GM21360 (cell line): Measurements from ENCODE around the gene USP46.

Source experiments
- ATAC-seq: cut with Tn5 transposase; IDR thresholded peaks from one replicate; pipeline ENCODE4 v1.9.1; 2021; ENCODE audit warnings: mild to moderate bottlenecking, moderate library complexity; ENCODE audit not compliant: unreplicated experiment

Gene USP46

DNA sequence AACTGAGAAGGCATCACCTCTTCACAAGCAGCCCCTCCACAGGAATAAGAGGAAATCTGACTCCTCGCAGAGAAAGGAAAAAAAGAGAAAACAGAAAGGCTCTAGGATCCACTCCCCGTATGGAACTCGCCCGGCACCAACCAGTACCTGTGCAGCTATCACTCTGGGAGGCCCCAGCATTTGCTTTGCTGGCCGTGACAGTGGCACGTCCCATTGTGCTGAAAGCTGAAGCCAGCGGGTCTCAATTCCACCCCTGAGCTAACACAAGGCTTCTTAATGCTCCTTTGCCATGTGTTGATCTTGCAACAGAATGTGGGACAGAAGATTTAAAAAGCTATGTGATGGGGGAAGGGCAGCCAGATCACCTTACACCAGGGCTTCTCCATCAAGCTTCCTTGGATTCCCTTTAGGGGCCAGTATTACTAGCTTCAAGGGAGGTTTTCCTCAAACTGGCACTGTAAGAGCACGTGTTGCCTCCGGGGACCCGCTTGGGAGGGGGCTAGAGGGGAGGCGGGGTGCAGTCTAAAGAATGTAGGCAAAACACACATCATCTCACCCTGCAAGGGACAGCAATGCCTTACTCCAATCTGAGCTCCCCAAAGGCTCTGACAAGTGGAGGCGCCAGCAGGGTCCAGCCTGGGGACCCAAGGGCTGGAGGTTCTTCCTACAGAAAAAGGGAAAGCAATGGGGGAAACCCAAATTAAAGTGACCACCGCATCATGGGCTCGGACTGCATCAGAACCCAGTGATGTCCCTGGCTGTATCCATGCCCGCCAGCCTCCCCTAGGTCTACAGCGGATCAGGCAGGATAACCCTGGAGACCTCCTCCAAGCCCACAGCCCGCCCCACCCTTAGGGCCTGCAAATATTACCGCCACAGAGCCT is 1.2 kb downstream of the USP46 start:
- ATAC-seq, result no peak

- ATAC-seq, result no peak
Measured at GRCh38 chr4:52657292-52657617, 1.8 kb downstream of the USP46 start.

DNA sequence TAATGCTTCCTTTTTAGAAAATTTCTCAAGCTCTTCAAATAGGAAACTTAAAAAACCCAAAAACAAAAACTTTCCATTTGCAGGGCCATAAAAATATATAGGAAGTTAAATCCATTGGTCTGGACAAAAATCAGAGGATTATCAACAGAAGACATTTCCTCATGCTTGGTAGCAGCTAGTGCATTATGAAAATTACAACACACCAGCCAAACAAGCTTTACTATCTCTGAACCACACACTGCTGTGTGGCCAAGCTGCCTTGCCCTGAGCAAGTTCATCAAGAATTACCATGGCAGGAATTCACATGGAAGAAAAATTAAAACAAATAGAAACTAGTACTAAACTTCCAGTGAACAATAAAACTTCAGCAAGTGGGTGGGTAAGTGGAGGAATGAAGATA is 3.6 kb downstream of the USP46 start:
- ATAC-seq, result no peak

DNA sequence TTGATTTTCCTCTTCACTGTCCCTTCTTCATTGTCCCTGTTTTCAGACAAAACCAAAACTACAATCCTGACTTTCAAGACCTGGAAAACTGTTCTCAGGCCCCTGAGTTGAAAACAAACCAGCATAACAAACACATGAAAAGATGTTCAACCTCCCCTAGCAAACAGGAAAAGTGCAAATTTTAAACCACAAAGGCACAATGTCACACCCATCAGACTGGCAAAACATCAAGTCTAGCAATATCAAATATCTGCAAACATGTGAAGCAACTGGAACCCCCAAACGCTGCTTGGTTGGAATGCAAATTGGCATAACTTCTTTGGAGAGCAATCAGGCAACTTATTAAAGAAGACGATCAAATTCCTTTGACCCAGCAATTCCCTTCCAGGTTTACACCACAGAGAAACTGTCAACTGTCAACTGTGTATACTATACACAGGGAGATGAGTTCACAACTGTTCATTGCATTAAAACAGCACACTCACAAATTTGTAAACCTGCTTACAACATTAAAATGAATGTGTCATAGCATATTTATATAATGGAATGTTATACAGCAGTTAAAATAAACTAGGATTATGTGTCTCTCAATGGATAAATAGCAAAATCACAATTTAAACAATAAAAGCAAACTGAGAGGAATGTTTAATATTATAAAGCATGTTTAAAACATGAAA is 7.0 kb downstream of the USP46 start:
- ATAC-seq, result no peak

DNA sequence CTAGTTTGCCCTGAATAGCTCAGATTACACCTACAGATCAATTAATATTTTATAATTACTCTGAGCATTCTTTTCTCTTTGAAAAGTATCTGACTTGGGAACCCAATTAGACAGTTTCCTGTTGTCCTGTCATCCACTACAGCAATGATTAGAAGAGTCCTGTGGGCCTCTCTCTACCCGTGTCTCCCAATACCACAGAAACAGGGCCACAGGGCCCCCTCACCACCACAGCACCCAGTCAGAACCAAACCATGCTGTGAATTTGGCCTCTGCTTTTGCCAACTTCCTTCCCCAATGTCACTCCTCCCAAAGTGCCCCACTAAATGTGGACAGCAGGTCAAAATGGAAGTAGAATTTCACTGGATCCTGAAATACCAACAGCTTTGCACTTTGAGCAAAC is 10.3 kb downstream of the USP46 start:
- ATAC-seq, result no peak

- ATAC-seq, result no peak
Measured at GRCh38 chr4:52646741-52647140, 12.4 kb downstream of the USP46 start.

DNA sequence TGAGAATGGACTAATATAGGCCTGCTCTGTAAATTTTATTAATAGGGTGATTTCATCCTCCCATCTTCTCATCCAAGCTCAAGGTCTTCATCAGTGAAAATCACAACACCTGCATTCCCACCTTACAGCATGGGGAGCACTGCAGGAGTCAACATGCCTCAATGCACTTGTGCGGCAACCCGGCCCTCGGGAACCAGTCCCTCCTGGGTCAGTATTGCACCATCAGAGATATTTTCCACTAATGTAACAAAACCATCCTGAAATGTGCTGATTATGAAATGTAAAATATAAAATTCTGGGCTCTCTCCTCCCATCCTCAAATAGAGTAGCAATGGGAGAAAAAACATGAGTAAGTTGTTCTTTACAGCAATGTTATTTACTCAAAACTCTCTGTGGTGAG is 13.0 kb downstream of the USP46 start:
- ATAC-seq, result no peak

GRCh38 chr4:52645300-52645699 is 13.8 kb downstream of the USP46 start:
- no peak for ATAC-seq

GRCh38 chr4:52643785-52644244 is 15.3 kb downstream of the USP46 start:
- no peak for ATAC-seq

GRCh38 chr4:52643190-52643589 is 15.9 kb downstream of the USP46 start:
- no peak for ATAC-seq

DNA sequence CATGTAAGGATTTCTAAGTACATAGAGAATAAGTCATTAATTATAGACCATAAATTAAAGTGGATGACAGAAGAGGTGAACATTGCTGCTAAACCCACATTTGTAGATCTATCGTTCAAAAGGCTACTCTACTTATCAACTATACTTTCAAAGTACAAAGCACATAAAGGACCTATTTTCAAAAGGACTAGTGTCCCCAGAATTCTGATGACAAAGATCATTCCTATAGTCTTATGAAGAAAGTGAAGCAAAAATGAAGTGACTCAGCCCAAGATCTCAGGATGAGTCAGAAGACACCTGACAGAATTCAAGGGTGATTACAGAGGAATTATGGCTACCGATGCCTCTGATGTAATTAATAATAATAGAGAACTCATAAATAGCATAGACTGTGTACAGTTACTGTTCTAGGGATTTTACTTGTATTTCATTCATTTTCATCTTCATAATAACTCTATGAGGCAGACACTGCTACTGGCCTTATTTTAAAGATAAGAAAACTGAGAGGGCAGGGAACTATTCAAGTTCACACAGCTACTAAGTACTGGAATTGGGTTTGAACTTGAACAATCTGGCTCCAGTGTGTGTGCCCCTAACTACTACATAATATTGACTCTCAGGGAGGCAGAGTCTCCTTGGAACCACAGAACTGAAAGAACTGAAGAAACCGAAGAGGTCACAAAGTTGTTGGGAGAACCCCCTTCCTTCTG is 17.1 kb downstream of the USP46 start:
- peak; percentile 83 for ATAC-seq

DNA sequence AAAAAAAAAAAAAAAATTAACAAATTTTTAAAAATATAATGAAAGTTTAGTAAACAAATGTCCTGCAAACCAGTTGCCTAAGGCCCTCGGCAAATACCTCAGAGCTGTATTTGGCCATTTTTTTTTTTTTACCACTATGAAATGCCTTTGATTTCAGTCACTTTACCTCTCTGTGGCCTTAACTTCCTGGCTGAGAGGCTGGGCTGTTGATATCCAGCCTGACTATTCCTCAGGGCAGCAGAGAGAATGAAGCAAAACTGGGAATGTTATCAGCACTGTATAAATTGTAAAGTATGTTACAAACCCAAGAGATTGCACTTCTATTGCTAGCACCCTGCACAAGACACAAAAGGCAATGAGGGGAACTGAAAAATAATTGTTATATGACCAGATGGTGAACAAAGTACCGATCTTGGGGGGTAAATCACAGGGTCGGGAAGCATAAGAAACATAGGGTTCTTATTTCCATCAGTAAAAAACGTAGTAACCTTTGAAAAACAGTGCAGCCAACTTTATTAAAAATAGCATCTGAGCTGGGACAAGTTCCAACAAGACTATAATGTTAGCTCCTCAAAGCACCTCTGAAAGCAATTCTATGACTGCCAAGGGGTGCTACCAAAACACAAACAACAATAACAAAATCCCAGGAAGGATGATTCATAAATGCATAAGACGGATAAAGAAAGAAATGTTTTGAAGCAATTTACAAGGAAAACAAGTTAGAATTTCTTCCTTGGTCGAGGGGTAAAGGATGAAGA is 18.1 kb downstream of the USP46 start:
- no peak for ATAC-seq

- ATAC-seq, result peak; percentile 46
Measured at GRCh38 chr4:52638717-52639116, 20.4 kb downstream of the USP46 start.

DNA sequence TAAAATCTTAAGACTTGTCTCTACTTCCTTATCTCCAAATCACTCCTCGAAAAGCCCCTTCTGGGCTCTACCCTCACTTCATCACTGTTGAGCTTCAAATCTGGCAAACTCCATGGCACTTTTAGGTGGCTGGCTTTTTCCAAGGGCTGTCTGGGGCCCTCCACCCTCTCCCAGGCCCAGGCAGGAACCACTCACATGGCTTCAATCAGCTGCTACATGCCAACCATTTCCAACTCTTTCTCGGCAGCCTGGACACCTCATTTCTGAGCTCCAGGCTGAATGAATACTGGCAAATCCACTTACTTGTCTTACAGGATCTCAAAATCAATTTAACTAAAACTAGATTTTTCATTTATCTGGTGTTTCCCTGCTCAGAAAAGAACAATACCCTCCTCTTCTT is 22.0 kb downstream of the USP46 start:
- ATAC-seq, result no peak

DNA sequence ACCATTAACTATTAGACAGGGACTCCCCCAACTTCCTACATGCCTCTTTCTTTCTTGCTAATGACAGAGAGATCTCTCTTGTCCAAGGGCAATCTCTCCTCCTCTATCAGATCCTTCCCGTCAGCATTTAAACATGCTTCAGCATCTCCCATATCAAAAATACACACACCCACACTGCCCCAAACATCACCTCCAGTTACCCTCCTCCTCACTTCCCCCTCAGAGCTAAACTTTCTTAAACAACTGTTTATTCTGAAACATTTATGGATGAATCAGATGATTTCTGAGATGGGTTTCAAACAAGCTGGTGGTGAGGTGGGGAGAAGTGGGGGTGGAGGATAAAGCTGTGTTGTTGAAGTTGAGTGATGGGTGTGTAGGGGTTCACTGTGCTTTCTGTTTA is 23.5 kb downstream of the USP46 start:
- no peak for ATAC-seq

DNA sequence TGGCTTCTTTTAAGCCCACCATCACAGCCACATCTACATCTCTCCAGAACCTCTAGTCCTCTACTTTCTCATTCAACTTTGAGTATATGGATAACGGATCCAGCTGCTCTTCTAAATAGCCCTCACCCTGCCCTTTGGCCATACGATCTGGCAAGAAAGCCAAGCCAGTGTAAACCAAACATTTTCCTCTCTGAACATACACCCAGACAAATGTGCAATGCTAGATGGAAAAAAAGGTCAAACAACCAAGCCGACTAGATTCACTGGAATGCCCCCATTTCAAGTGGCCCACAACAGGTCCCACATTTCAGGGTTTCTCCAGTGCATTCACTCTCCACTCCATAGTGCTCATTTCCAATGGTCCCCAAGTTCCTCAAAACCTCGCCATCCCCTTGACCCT is 24.0 kb downstream of the USP46 start:
- no peak for ATAC-seq

GRCh38 chr4:52633846-52634245 is 25.3 kb downstream of the USP46 start:
- ATAC-seq, result no peak

DNA sequence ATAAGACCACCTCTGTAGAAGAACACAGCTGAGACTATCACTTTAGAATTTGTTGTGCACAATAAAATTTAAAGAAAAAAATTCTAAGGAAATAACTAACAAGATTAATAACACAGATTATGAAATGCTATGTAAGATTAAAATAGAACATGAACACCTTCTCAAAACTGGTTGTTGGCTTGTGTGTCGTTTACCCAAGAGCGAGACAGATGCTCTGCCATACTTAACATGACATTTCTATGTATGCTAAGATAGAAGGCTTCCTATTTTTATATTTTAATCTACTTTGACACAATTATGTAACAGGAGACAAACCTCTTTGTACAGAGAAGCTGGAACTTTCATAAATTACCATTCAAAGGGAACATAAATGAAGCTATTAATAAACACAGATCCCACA is 30.1 kb downstream of the USP46 start:
- ATAC-seq, result no peak

- ATAC-seq, result no peak
Measured at GRCh38 chr4:52628543-52628942, 30.6 kb downstream of the USP46 start.

- no peak for ATAC-seq
Measured at GRCh38 chr4:52627876-52628275, 31.2 kb downstream of the USP46 start.

GRCh38 chr4:52625216-52625615 is 33.9 kb downstream of the USP46 start:
- ATAC-seq, result no peak
